ENCODE measurements around the gene LRRC26. TPM values are rescaled to one million over a fixed set of nuclear protein-coding genes. Genes with fewer than 3 reads are reported as not detected.

LRRC26 gene
- polyA plus RNA-seq, 3 donors = not detected

- Histone ChIP-seq H3K9ac (ENCODE audit: insufficient read depth, low read length, poor library complexity, severe bottlenecking) (peak overlapping the region; percentile 60), H2AFZ (ENCODE audit: insufficient read depth, low read depth, low read length, poor library complexity, severe bottlenecking) (peak overlapping the region; percentile 92)
These were observed 40.2 kb downstream of the LRRC26 start for GRCh38 chr9:137129456-137130175.

More at GRCh38 chr9:137129456-137130175, 40.2 kb downstream of the LRRC26 start:
- Histone ChIP-seq H4K20me1 (ENCODE audit: insufficient read depth, low read length) (no peaks in the 10 kb centered on the region), H3K27ac (ENCODE audit: low read depth in 1 of 2, low read length in 2 of 2) (peak overlapping the region in 1 of 2 donors; percentile 31), H3K4me2 (replicated peaks; ENCODE audit: extremely low read depth, low read length, poor library complexity, severe bottlenecking) (peak overlapping the region; percentile 88), H3K36me3 (replicated peaks in 1 of 2; ENCODE audit: control insufficient read depth in 1 of 2, insufficient read depth in 2 of 2, low read length in 2 of 2) (no peaks in the 10 kb centered on the region), H3K4me3 (replicated peaks in 1 of 3; ENCODE audit: low read depth in 2 of 3, low read length in 3 of 3) (peak overlapping the region; percentile 63 to 82 (median 67)), H3K4me1 (ENCODE audit: control insufficient read depth in 1 of 2, insufficient read depth in 2 of 2, low read length in 2 of 2) (peaks cover 33 to 42% of the 10 kb centered on the region in 2 donors), H3K79me2 (ENCODE audit: insufficient read depth, low read length) (no peaks in the 10 kb centered on the region), H3K27me3 (ENCODE audit: control insufficient read depth in 2 of 2, insufficient read depth in 2 of 2, low read length in 2 of 2) (peaks cover 0 to 25% of the 10 kb centered on the region in 2 donors), H3K9me3 (replicated peaks in 1 of 2; ENCODE audit: control insufficient read depth in 1 of 2, insufficient read depth in 1 of 2, low read length in 2 of 2) (peaks cover 10 to 17% of the 10 kb centered on the region in 2 donors)
- under 1% methylated on average over 86 of the region's 86 CpGs for WGBS (ENCODE audit: insufficient coverage)
- H3K9me3 Mint-ChIP-seq = peaks cover 3 to 19% (median 14%) of the 10 kb centered on the region in 7 donors
- H3K4me3 Mint-ChIP-seq = peak overlapping the region; percentile 80 to 87
- H3K27me3 Mint-ChIP-seq (ENCODE audit: low read depth in 3 of 3) = peaks cover 34 to 47% (median 38%) of the 10 kb centered on the region in 3 donors
- H3K36me3 Mint-ChIP-seq = peaks cover 0 to 3% of the 10 kb centered on the region in 2 donors
- intact Hi-C loops (cut with micrococcal nuclease) = loop anchor here in 1 of 2 donors (5.0 kb wide), 1 partner anchor 93 kb away; the partner anchor contains the start of gene RNF208
- H3K4me1 Mint-ChIP-seq = peaks cover 26% of the 10 kb centered on the region
- H3K27ac Mint-ChIP-seq = peak overlapping the region in 4 of 7 donors; percentile 8 to 42 (median 27)
- DNase-seq = peak; percentile 84 to 88 (median 85)
- no peak for TF ChIP-seq CTCF (IDR thresholded peaks at IDR 0.05)
